ENCODE results near the gene TRAPPC1. TPM values are rescaled to one million over a fixed set of nuclear protein-coding genes. Genes with fewer than 3 reads are reported as not detected.

Gene TRAPPC1
- total and polyA plus RNA-seq, 10 of the 15 experiments (the other 5 are each of a cell fraction or from before 2014, with no cell fraction given) = 31.3 to 306 (median 134) TPM

DNA sequence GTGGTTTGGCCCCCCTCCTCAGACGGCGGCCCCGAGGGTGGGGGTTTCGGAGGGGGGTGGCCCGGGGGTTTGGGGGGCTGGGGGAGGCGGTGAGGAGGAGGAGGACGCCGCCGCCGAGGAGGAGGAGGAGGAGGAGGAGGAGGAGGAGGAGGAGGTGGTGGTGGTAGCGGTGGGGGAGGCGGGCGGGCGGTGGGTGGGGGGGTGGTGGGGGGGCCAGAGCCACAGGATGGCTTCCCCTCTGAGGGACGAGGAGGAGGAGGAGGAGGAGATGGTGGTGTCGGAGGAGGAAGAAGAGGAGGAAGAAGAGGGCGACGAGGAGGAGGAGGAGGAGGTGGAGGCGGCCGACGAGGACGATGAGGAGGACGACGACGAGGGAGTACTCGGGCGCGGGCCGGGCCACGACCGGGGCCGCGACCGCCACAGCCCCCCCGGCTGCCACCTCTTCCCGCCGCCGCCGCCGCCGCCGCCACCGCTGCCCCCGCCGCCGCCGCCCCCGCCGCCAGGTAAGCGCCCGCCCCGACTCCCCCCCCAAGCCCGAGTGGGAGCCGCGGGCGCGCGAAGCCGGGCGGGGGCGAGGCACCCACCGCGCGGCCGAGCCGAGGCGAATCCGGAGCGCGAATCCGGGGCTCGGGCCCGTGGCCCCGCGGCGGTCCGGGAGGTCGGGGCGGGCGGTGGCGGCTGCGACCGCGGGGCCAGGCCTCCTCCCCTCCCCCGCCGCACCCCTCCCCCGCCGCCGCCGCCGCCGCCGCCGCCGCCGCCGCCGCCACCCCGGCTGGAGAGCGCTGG is 47.0 kb downstream of the TRAPPC1 start:
- no peaks in the 10 kb centered on the region for H3K9me3 ChIP-seq (replicated peaks; ENCODE audit: control insufficient read depth, insufficient read depth, low read length)
- H3K36me3 ChIP-seq (ENCODE audit: control insufficient read depth in 2 of 2, insufficient read depth in 2 of 2, low read length in 1 of 2) = peaks cover 0 to under 1% of the 10 kb centered on the region in 2 experiments; a peak in 2 of 4 replicates
- peak overlapping the region; percentile 87; the same call in 1 of the 2 replicates for H3K9ac ChIP-seq (ENCODE audit: control insufficient read depth, insufficient read depth, low read length)
- ChIA-PET POLR2A (interaction anchor here (0.6 to 1.0 kb wide), 3 partner anchors 28 to 198 kb away, joined by 3 to 5 read pairs (median 3); partner anchors contain the start of gene NAA38), CTCF (interaction anchor here (1.5 kb wide), 1 partner anchor 50 kb away, joined by 4 read pairs; no protein-coding TSS in a partner anchor), RAD21 (ENCODE audit: unreplicated experiment) (interaction anchor here (0.5 to 1.5 kb wide), 2 partner anchors 23 to 74 kb away, joined by 3 read pairs; no protein-coding TSS in a partner anchor), SMC1A (ENCODE audit: uncharacterized antibody, unreplicated experiment) (no interaction called here)
- peaks cover 45% of the 10 kb centered on the region for H3K79me2 ChIP-seq (ENCODE audit: control insufficient read depth, insufficient read depth, low read length)
- H3K27ac ChIP-seq (ENCODE audit: control insufficient read depth, insufficient read depth) = peak overlapping the region; percentile 91
- no peak overlapping the region; the same call in 1 of the 2 replicates for H2AFZ ChIP-seq (ENCODE audit: control insufficient read depth, low read depth, low read length)
- DNase-seq (ENCODE audit: low read depth, low spot score) (no peak), FAIRE-seq (no peak), ATAC-seq (no peak)
- 0% methylated on average over 3 of the region's 100 CpGs for WGBS (ENCODE audit: insufficient coverage, insufficient replicate concordance, low lambda C conversion rate, missing lambda C conversion rate)
- intact Hi-C loops (cut with micrococcal nuclease; ENCODE audit: unreplicated experiment) (no loop called here), in situ Hi-C loops (cut with MboI) (no loop called here)
- H4K20me1 ChIP-seq (ENCODE audit: control insufficient read depth, insufficient read depth) = no peaks in the 10 kb centered on the region
- peak; percentile 35; the same call in 1 of the 2 replicates for TF ChIP-seq POLR2A (IDR thresholded peaks at IDR 0.05; ENCODE audit: low read depth, low read length)
- no peak for TF ChIP-seq PML (IDR thresholded peaks at IDR 0.05; ENCODE audit: low read length)
- no peaks in the 10 kb centered on the region for H3K27me3 ChIP-seq (replicated peaks in 1 of 2; ENCODE audit: control insufficient read depth in 2 of 2, insufficient read depth in 2 of 2, low read length in 1 of 2)
- H3K4me2 ChIP-seq (ENCODE audit: control insufficient read depth, insufficient read depth) = no peak overlapping the region
- BruUV-seq (replicated peaks) = no TSS peak
- H3K4me3 ChIP-seq = peak overlapping the region; percentile 88; the same call in 1 of the 2 replicates
- H3K4me1 ChIP-seq (ENCODE audit: control insufficient read depth, insufficient read depth, low read length) = peaks cover 18% of the 10 kb centered on the region

DNA sequence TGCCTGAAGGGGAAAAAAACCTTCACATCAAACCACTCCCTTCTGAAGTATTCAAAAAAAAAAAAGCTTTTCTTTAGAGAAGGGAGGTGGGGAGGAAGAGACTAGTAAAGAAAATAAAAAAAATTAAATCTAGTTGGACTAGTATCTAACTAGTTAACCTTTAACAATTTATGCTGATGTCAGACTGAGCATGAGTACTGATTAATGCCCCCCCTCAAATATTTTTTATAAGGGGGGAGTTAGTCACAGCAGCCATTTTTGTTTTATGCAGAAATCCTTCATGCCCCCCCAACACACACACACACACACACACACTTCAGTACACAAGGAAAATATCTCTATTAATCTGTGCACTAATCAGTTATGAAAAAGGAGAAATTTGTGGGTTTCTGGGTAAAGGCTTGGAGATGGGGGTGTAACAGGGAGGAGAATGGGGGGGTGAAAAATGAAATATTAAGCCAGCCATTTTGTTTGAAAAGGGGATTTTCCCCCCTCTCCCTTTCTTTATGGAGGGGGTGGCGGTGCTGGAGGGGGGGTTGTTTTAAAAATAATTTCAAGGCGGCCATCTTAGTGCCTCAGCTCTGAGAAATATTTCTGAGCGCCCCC is 47.9 kb downstream of the TRAPPC1 start:
- Histone ChIP-seq H3K9ac (ENCODE audit: control insufficient read depth, insufficient read depth, low read length) (peak overlapping the region; percentile 58), H3K27ac (ENCODE audit: control insufficient read depth, insufficient read depth) (peak overlapping the region; percentile 59), H3K4me1 (ENCODE audit: control insufficient read depth, insufficient read depth, low read length) (peaks cover 18% of the 10 kb centered on the region), H3K9me3 (replicated peaks; ENCODE audit: control insufficient read depth, insufficient read depth, low read length) (no peaks in the 10 kb centered on the region), H4K20me1 (ENCODE audit: control insufficient read depth, insufficient read depth) (no peaks in the 10 kb centered on the region), H3K4me3 (peak overlapping the region; percentile 67), H3K27me3 (replicated peaks in 1 of 2; ENCODE audit: control insufficient read depth in 2 of 2, insufficient read depth in 2 of 2, low read length in 1 of 2) (no peaks in the 10 kb centered on the region), H2AFZ (ENCODE audit: control insufficient read depth, low read depth, low read length) (peak overlapping the region; percentile 55), H3K79me2 (ENCODE audit: control insufficient read depth, insufficient read depth, low read length) (peaks cover 41% of the 10 kb centered on the region), H3K4me2 (ENCODE audit: control insufficient read depth, insufficient read depth) (peak overlapping the region; percentile 70), H3K36me3 (ENCODE audit: control insufficient read depth in 2 of 2, insufficient read depth in 2 of 2, low read length in 1 of 2) (peaks cover 0 to 2% of the 10 kb centered on the region in 2 experiments; a peak in 1 of 4 replicates)
- FAIRE-seq (no peak), ATAC-seq (no peak), DNase-seq (ENCODE audit: low read depth, low spot score) (no peak)
- in situ Hi-C loops (cut with MboI) = no loop called here
- 0% methylated on average over 3 of the region's 3 CpGs for WGBS (ENCODE audit: insufficient coverage, insufficient replicate concordance, low lambda C conversion rate, missing lambda C conversion rate)
- BruUV-seq (replicated peaks) = no TSS peak
- intact Hi-C loops (cut with micrococcal nuclease; ENCODE audit: unreplicated experiment) = no loop called here
- ChIA-PET CTCF (interaction anchor here (0.6 to 1.7 kb wide), 4 partner anchors 27 to 139 kb away, joined by 3 to 4 read pairs (median 4); partner anchors contain the start of gene NAA38), RAD21 (ENCODE audit: unreplicated experiment) (interaction anchor here (0.5 to 1.5 kb wide), 5 partner anchors 13 to 635 kb away, joined by 3 to 8 read pairs (median 3); partner anchors contain the start of genes CYB5D1 and NAA38), SMC1A (ENCODE audit: uncharacterized antibody, unreplicated experiment) (interaction anchor here (1.5 kb wide), 1 partner anchor 13 kb away, joined by 5 read pairs; no protein-coding TSS in a partner anchor), POLR2A (interaction anchor here (0.6 to 1.0 kb wide), 3 partner anchors 27 to 48 kb away, joined by 3 to 5 read pairs (median 4); partner anchors contain the start of genes NAA38 and TRAPPC1)
- TF ChIP-seq ATF7 (IDR thresholded peaks at IDR 0.05; ENCODE audit: low read depth) (peak; percentile 51; the same call in 1 of the 2 replicates), YY1 (IDR thresholded peaks at IDR 0.05; ENCODE audit: low read depth, low read length) (peak; percentile 95), IKZF2 (IDR thresholded peaks at IDR 0.05) (peak in 1 of 2 experiments; percentile 20; a peak in 1 of 4 replicates), NBN (IDR thresholded peaks at IDR 0.05) (peak; percentile 78), POLR2AphosphoS5 (IDR thresholded peaks at IDR 0.05; ENCODE audit: low read length) (0 out of 2 replicates have a peak, but pooled peaks have one; percentile 33), ZNF207 (IDR thresholded peaks at IDR 0.05; ENCODE audit: borderline replicate concordance) (0 out of 2 replicates have a peak, but pooled peaks have one; percentile 33), ASH2L (IDR thresholded peaks at IDR 0.05; ENCODE audit: borderline replicate concordance, low read depth) (no peak)
- TF ChIP-seq, protein P1, sequence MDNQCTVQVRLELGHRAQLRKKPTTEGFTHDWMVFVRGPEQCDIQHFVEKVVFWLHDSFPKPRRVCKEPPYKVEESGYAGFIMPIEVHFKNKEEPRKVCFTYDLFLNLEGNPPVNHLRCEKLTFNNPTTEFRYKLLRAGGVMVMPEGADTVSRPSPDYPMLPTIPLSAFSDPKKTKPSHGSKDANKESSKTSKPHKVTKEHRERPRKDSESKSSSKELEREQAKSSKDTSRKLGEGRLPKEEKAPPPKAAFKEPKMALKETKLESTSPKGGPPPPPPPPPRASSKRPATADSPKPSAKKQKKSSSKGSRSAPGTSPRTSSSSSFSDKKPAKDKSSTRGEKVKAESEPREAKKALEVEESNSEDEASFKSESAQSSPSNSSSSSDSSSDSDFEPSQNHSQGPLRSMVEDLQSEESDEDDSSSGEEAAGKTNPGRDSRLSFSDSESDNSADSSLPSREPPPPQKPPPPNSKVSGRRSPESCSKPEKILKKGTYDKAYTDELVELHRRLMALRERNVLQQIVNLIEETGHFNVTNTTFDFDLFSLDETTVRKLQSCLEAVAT (IDR thresholded peaks at IDR 0.05) = peak; percentile 61; the same call in 1 of the 2 replicates
- TF ChIP-seq, protein P2, sequence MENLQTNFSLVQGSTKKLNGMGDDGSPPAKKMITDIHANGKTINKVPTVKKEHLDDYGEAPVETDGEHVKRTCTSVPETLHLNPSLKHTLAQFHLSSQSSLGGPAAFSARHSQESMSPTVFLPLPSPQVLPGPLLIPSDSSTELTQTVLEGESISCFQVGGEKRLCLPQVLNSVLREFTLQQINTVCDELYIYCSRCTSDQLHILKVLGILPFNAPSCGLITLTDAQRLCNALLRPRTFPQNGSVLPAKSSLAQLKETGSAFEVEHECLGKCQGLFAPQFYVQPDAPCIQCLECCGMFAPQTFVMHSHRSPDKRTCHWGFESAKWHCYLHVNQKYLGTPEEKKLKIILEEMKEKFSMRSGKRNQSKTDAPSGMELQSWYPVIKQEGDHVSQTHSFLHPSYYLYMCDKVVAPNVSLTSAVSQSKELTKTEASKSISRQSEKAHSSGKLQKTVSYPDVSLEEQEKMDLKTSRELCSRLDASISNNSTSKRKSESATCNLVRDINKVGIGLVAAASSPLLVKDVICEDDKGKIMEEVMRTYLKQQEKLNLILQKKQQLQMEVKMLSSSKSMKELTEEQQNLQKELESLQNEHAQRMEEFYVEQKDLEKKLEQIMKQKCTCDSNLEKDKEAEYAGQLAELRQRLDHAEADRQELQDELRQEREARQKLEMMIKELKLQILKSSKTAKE (IDR thresholded peaks at IDR 0.05; ENCODE audit: low read depth, poor library complexity, severe bottlenecking) = peak; percentile 80

Measured in GM12878 (cell line).